A549 treated with GW870086 at 1 μM for 4 hours (cell line): ENCODE data around the gene MESP2. TPM values are rescaled to one million over a fixed set of nuclear protein-coding genes. Genes with fewer than 3 reads are reported as not detected.

Experiments used
- total RNA-seq: library from RNA; stranded (reverse); fragments of 200-300 nt; extraction: Qiagen RNA extraction; gene quantifications from 5 replicates; pipeline ENCODE4 v1.2.3, GENCODE V29; 2022; ENCODE audit warnings: low read depth

MESP2 gene
- 0.30 to 0.47 TPM (median 0.41 TPM) in 5 replicates for total RNA-seq

GRCh38 chr15:89776274-89777072 lies at the start of gene MESP2:
MESP2 (plus strand) TSS chr15:89776332; CDS start chr15:89776358, 26 bp downstream.

GRCh38 chr15:89750560-89751542 lies 25.3 kb upstream of the MESP2 start, which contains the start of gene MESP1:
MESP1 (minus strand) TSS chr15:89751249; CDS start chr15:89751231, 18 bp downstream.

Other genes with a start within 250 kb of the MESP2 start
- 10.4 to 14.1 TPM (median 12.1 TPM) in 5 replicates for gene TICRR, start 200.9 kb upstream of the MESP2 start, total RNA-seq
- gene KIF7, start 120.9 kb upstream of the MESP2 start, total RNA-seq: 3.2 to 5.0 TPM (median 4.3 TPM) in 5 replicates
- gene PLIN1, start 97.0 kb upstream of the MESP2 start, total RNA-seq: 0.05 to 0.25 TPM (median 0.13 TPM) in 4 of 5 replicates, not detected in the other
- 8.4 to 10.1 TPM (median 8.8 TPM) in 5 replicates for gene PEX11A, start 85.6 kb upstream of the MESP2 start, total RNA-seq
- 0.10 to 0.19 TPM (median 0.18 TPM) in 5 replicates for gene WDR93, start 85.5 kb upstream of the MESP2 start, total RNA-seq
- gene MESP1, start 25.1 kb upstream of the MESP2 start, total RNA-seq: 1.7 to 7.3 TPM (median 5.2 TPM) in 5 replicates
- 73.4 to 91.5 TPM (median 77.1 TPM) in 5 replicates for gene ANPEP, start 38.5 kb downstream of the MESP2 start, total RNA-seq
- 35.8 to 75.1 TPM (median 40.8 TPM) in 5 replicates for gene AP3S2, start 117.7 kb downstream of the MESP2 start, total RNA-seq
- 8.5 to 13.6 TPM (median 12.6 TPM) in 5 replicates for gene ARPIN, start 136.6 kb downstream of the MESP2 start, total RNA-seq
- gene ZNF710, start 225.0 kb downstream of the MESP2 start, total RNA-seq: 11.5 to 15.5 TPM (median 14.3 TPM) in 5 replicates